GM12891 (cell line): ENCODE results near the gene SLC35A3.

Source experiments
- PAX5 ChIP-seq: IDR thresholded peaks from 2 replicates; pipeline ENCODE4 v1.6.1; 2011; ENCODE audit warnings: low read length, moderate library complexity, mild to moderate bottlenecking; ENCODE audit not compliant: insufficient read depth, severe bottlenecking
- POLR2A ChIP-seq: IDR thresholded peaks from 2 replicates; pipeline ENCODE4 v1.6.1; 2011; ENCODE audit warnings: low read depth, low read length, control low read depth
- POLR2AphosphoS5 ChIP-seq: IDR thresholded peaks from 2 replicates; pipeline ENCODE4 v1.6.1; 2011; ENCODE audit warnings: low read depth, low read length, control low read depth
- POU2F2 ChIP-seq: IDR thresholded peaks from 2 replicates; pipeline ENCODE4 v1.6.1; 2011; ENCODE audit warnings: low read depth, mild to moderate bottlenecking, control low read depth, low read length, moderate library complexity
- SPI1 ChIP-seq: IDR thresholded peaks from 2 replicates; pipeline ENCODE4 v1.6.1; 2011; ENCODE audit warnings: low read depth, low read length, control low read depth
- TAF1 ChIP-seq: IDR thresholded peaks from 2 replicates; pipeline ENCODE4 v1.6.1; 2011; ENCODE audit warnings: low read depth, low read length, control low read depth

- TF ChIP-seq TAF1 (no peak), POLR2AphosphoS5 (no peak), POLR2A (no peak), POU2F2 (no peak), SPI1 (no peak), PAX5 (no peak)
Observed at GRCh38 chr1:99952522-99952921, 17.3 kb upstream of the SLC35A3 start.
